ENCODE measurements around the gene ZNF420.
"Not testable (repeated sequence)": the region's sequence is repeated elsewhere in the genome, so short reads cannot be mapped to it uniquely, and the experiment has no call there.

ZNF420 gene

GRCh38 chr19:37077934-37078716 lies at the start of gene ZNF420:
Gene ZNF420 (plus strand): TSS chr19:37078433. CDS start chr19:37089119, 10,686 bp downstream.
- peak; percentile 95 for DNase-seq (ENCODE audit: low read depth)

- DNase-seq (ENCODE audit: low read depth): no peak
These were observed 33.1 kb upstream of the ZNF420 start for GRCh38 chr19:37045140-37045539.

DNA sequence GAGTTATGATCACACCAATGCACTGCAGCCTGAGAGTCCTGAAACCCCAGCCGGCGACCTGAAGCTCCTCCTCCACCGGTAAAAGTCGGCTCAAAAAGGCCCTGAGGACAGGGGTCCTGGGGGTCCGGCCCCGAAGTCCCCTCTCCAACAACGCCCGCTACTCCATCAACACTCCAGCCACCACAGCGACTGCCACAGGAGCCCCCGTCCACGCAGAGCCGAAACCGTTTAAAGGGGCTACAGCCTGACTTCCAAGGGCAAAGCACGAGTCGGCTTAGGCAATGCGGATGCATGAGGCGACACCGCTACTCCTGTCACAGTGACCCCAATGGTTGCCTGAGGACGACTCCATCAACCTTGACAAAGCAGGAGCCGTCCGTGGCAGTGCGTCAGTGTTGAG lies 22.9 kb upstream of the ZNF420 start:
- DNase-seq (ENCODE audit: low read depth): no peak

- DNase-seq (ENCODE audit: low read depth): no peak
These were observed 21.5 kb upstream of the ZNF420 start for GRCh38 chr19:37056776-37057175.

- no peak for DNase-seq (ENCODE audit: low read depth)
These were observed 19.1 kb upstream of the ZNF420 start for GRCh38 chr19:37059142-37059541.

DNA sequence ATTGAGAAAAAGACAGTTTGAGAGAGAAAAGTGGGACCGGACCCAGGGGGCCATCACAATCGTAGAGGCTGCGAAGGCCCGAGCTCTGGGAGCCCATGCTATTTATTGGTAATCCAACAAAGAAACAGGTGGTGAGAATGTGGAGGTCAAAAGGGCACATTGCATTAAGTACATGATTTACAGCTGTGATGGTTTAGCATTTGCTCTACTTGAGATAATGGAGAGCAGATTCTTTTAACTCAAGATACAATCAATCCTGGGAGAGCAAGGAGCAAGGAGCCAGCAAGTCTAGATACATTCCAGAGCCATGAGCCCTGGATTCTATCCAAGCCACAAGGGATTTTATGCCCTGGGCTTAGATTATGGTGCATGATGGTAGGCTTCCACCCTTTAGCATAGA lies 13.3 kb upstream of the ZNF420 start:
- DNase-seq (ENCODE audit: low read depth): not testable (repeated sequence)

GRCh38 chr19:37074111-37074510 lies 4.1 kb upstream of the ZNF420 start:
- no peak for DNase-seq (ENCODE audit: low read depth)

DNA sequence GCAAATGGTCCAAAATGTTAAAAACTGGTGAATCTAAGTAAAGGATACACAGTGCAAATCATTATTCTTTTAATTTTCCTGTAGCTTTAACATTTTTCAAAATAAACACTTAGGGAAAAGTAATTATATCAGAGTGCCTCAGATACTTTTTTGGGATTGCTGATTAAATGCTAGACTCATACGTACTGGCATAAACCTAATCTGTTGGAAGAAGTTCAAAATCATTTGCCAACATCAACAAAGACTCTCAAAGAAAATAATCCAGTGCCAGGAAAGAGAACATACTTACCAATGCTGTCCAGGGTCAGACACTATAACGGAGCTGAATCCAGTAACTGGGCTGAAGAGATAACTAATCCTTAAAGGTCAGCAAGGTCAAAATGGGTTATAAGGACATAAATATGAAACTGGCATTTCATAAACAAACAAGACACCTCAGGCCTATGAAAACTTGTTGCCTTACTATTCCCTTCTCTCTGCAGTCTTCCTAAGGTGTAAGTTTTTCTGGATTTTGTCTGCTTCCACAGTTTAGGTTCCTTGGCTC lies 3.3 kb upstream of the ZNF420 start:
- DNase-seq (ENCODE audit: low read depth): no peak

- not testable (repeated sequence) for DNase-seq (ENCODE audit: low read depth)
These were observed 1.7 kb upstream of the ZNF420 start for GRCh38 chr19:37076524-37076923.

DNA sequence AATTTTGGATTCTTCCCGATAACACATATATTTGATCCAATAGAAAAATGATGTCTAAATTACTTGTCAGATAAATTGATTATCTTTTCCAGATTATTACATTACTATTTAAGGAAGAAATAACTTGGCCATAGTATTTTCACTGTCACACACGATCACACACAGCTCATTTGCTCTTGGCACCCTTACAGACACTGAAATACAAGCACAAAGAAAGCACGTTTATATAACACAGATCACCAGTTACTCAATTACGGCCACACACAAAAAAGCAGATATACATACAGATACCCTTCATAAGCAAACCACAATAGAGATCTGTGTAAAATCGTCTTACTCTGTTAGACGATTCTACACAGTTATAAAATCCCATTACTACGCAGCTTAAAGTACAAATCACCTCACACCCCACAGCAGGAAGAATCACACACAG lies 716 bp upstream of the ZNF420 start:
- no peak for DNase-seq (ENCODE audit: low read depth)

- DNase-seq (ENCODE audit: low read depth): peak; percentile 2
These were observed 442 bp downstream of the ZNF420 start for GRCh38 chr19:37078717-37079032.

DNA sequence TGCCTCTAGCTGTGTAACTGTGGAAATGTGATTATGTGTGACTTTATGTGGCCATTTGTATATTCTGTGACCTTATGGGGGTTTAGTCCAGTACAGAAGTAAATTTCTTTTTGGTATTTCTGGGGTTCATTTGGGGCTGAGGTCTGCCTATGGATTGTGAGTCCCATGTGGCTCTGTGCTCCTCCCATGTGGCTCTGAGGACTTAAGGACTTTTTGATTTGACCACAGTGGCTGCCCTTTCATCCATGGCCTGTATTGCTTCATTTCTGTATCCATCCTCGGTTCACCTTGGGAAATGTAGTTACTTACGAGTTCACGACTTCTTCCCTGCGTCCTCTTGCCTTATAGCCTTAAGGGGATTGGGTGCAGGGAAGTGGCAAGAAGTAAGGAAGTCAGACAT lies 1.0 kb downstream of the ZNF420 start:
- DNase-seq (ENCODE audit: low read depth): peak; percentile 1

DNA sequence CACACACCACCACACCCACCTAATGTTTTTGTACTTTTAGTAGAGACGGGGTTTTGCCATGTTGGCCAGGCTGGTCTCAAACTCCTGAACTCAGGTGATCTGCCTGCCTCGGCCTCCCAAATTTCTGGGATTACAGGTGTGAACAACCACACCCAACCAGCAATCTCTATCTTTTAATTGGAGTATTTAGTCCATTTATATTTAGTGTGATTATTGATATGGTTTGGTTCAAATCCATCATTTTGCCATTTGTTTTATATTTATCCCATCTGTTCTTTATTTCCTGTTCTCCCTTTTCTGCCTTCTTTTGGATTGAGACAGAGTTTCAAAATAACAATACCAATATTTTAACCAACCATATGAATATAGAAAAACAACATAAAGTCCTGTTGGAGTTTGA lies 4.1 kb downstream of the ZNF420 start:
- no peak for DNase-seq (ENCODE audit: low read depth)

DNA sequence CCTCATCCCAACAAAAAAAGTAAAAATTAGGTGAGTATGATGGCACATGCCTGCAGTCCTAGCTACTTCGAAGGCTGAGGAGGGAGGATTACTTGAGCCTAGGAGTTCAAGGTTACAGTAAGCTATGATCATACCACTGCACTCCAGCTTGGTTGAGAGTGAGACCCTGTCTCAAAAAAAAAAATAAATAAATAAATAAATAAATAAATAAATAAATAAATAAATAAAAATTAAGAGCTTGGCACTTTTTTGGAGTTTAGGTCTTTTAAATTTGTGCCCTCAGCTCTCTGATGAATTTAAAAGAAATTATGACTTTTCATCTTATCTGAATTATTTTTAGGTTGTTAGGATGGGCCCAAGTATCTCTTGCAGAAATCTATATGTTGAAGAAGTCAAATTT lies 8.9 kb downstream of the ZNF420 start:
- DNase-seq (ENCODE audit: low read depth): no peak

- no peak for DNase-seq (ENCODE audit: low read depth)
These were observed 17.6 kb downstream of the ZNF420 start for GRCh38 chr19:37095859-37096258.

- DNase-seq (ENCODE audit: low read depth): no peak
These were observed 20.3 kb downstream of the ZNF420 start for GRCh38 chr19:37098570-37098969.

DNA sequence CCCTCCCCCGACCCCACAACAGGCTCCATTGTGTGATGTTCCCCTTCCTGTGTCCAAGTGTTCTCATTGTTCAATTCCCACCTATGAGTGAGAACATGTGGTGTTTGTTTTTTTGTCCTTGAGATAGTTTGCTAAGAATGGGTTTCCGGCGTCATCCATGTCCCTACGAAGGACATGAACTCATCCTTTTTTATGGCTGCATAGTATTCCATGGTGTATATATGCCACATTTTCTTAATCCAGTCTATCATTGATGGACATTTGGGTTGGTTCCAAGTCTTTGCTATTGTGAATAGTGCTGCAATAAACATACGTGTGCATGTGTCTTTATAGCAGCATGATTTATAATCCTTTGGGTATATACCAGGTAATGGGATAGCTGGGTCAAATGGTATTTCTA lies 25.9 kb downstream of the ZNF420 start:
- DNase-seq (ENCODE audit: low read depth): not testable (repeated sequence)

GRCh38 chr19:37111753-37112152 lies 33.5 kb downstream of the ZNF420 start:
- DNase-seq (ENCODE audit: low read depth): peak; percentile 24

GRCh38 chr19:37114001-37114400 lies 35.8 kb downstream of the ZNF420 start:
- no peak for DNase-seq (ENCODE audit: low read depth)

DNA sequence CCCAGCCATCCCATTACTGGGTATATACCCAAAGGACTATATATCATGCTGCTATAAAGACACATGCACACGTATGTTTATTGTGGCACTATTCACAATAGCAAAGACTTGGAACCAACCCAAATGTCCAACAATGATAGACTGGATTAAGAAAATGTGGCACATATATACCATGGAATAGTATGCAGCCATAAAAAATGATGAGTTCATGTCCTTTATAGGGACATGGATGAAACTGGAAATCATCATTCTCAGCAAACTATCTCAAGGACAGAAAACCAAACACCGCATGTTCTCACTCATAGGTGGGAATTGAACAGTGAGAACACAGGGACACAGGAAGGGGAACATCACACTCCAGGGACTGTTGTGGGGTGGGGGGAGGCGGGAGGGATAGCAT lies 43.9 kb downstream of the ZNF420 start:
- not testable (repeated sequence) for DNase-seq (ENCODE audit: low read depth)

DNA sequence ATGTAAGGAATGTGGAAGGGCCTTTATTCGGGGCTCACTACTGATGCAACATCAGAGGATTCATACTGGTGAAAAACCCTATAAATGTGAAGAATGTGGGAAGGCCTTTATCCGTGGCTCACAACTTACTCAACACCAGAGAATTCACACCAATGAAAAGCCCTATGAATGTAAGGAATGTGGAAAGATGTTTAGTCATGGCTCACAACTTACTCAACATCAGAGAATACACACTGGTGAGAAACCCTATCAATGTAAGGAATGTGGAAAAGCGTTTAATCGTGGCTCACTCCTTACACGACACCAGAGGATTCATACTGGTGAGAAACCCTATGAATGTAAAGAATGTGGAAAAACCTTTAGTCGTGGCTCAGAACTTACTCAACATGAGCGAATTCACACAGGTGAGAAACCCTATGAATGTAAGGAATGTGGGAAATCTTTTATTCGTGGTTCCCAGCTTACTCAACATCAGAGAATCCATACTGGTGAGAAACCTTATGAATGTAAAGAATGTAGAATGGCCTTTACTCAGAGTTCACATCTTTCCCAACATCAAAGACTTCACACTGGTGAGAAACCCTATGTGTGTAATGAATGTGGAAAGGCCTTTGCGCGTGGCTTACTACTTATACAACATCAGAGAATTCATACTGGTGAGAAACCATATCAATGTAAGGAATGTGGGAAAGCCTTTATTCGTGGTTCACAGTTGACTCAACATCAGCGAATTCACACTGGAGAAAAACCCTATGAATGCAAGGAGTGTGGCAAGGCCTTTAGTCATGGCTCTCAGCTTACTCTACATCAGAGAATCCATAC lies 50.0 kb downstream of the ZNF420 start:
- no peak for DNase-seq (ENCODE audit: low read depth)

GRCh38 chr19:37128821-37129177 lies 50.6 kb downstream of the ZNF420 start:
- no peak for DNase-seq (ENCODE audit: low read depth)

DNA sequence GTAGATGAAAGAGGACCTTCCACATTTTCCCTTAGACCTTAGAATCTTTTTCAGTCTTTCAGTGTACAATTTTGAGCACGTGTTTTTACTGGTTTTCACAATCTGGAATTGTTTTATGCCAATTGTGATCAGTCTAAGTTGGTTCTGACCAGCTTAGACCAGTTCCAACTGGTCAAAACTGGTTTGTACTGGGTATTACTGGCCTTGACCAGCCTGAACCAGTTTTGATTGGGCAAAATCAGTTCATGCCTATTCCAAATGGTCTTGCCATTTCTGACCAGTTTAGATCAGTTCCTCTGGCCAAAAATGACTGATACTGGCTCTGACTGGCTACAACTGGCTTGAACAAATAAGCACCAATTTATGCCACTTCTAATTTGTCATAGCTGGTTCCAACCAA lies 57.9 kb downstream of the ZNF420 start:
- no peak for DNase-seq (ENCODE audit: low read depth)

All from ELR (cell line).